ENCODE results near the gene SDHB.

SDHB gene

GRCh38 chr1:17053685-17054410 lies at the start of gene SDHB:
SDHB (minus strand) TSS chr1:17054032; CDS start chr1:17054019, 13 bp downstream.
- DNase-seq: peak; percentile 98

DNA sequence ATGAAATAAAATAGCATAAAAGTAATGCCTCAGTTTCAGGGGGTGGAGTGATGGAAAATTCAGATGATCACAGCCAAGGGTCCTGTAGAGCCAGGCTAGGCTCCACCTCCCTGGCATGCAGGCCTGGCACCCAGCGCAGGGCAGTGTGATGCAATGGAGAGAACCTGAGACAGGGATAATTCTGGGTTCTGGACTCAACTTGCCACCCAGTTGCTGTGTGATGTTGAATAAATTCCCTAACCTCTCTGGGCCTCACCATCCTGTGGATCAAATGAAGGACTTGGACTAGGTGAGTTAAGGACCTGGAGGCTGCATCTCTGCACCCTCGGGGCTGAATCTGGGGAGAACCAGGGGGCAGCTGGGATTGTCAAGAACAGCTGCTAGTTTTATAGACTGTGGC lies 48.4 kb upstream of the SDHB start:
- no peak for DNase-seq

GRCh38 chr1:17101261-17101660 lies 47.4 kb upstream of the SDHB start:
- no peak for DNase-seq

DNA sequence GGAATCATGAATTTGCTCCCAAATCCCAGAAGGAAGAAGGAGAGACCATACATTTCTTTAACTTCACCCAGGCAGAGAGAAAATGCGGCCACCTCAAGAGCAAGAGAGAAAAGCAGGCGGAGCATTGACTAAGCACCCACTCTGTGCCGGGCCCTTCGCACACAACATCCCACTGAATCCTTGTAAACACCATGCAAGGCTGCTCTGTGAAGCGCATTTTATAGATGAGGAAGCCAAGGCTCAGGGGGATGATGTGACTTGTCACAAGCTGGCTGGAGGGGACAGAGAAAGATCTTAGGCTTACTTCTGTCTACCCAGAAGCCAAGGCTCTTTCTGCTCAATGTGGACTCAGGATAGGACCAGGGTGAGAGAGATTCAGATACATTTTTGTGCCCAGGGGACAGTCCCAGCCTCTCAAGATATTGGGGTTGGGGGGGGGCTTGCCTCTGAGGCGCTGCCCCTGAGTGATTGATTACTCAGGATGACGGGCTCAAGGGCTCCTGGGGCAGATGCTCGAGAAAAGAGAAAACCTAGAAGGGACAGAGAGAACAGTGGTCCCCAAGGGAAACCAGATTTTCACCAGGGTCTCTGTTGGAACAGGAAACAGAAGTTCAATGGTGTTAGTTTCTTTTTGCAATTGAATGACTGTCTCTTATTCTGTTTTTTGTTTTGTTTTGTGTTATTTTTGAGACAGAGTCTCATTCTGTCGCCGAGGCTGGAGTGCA lies 45.9 kb upstream of the SDHB start:
- no peak for DNase-seq

DNA sequence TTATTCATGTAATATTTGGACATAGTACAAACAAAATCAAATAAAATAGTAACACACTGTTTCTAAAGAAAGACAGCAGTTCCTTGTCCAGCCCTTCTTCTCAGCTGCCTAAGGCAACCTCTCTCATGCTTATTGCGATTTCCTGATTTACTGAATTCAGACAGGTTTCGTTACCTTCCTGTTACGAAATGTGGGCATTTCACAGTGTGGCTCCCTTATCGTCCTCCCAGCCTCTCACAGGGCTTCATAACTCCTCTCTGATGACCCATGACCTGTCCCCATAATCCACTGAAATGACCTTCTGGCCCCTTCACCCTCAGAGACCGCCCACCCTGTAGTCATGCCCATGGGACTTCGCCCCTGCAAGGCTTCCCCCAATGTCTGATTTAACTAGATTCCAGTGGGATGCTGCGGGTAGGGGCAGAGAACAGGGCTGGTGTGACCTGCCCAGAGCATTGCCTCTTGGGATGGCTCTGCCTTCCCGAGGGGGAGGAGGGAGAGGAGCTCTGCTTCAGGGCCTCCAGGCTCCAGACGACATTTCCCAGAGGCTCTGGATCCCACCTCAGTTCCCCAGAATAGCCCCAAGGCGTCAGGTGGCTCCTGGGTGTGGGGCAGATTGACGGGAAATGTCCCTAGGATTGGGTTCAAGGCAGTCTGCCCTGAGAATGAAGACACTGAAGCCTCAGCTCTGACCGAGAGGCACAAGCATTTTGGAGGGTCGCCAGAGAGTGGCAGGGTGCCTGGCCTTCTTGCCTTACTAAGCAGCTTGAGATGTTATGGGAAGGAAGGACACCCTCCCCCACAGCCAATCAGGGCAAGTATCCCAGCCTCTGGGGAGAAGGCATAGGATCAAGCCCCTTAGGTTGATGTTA lies 44.9 kb upstream of the SDHB start:
- DNase-seq: peak; percentile 63

DNA sequence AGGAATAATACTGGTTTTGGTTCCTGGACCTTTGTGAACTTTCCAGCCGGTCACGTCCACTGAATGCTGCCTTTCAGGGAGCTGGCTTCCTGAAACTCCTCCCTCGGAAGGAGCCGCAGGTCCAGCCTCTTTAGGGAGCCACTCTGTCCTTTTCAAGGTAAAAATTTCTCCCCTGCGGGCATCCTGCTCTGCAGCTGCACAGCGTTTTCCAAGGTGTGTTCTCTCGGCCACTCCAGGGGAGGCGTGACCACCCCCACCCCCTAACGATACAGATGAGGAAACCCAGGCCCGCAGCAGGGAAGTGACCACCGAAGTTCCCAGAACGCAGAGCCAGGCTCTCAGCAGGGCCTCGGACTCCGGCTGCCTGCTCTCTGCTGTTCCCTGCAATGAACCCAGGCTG lies 44.0 kb upstream of the SDHB start:
- no peak for DNase-seq

- DNase-seq: no peak
These were observed 43.3 kb upstream of the SDHB start for GRCh38 chr1:17097147-17097546.

DNA sequence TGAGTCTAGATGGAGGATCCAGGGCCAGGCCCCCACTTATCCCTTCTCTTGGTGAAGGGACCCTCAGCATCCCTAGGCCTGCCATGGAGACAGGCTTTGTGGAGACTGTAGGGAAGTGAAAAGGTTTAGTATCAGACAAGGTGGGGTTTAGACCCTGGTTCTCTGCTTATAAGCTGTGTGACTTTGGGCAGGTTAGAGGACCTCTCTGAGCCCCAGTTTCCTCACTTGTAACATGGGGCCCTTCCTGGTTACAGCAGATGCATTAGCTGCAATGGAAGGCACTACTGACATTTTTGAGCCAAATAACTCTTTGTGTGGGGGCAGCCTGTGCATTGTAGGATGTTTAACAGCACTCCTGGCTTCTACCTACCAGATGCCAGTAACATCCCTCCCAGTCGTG lies 42.8 kb upstream of the SDHB start:
- DNase-seq: no peak

DNA sequence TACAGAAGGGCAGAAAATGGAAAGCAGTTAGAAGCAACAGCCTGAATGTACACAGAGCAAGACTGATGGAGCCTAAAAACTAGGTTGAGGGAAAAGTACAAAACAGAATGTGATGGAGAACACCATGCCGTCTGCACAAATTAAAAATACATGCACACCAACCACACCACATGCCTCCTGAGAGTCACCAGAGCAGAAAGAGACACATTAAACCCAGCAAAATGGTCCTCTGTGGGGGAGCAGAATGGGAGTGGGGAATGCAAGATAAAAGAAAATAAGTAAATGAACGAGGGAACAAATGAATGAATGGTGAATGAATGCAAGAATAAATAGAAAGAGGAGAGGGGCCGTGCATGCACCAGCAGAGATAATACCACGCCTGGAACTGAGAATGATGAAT lies 41.3 kb upstream of the SDHB start:
- DNase-seq: no peak

DNA sequence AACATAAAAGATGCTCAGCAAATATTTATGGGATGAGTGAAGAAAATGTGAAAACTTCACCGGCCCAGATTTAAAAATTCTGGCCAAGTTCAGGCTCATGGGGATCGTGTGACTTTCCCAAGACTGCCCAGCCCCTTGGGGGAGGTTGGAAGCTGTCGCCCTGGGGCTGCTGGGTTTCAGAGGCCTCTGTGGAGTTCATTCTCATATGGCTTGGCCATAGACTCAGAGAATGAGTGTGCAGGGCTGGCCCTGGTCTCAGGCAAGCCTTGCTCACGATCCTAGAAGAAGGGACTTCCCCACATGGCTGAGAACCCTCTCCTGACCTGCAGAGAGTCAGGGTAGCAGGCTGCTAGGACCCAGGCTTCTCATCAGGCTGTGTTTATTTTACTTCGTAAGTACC lies 40.8 kb upstream of the SDHB start:
- no peak for DNase-seq

DNA sequence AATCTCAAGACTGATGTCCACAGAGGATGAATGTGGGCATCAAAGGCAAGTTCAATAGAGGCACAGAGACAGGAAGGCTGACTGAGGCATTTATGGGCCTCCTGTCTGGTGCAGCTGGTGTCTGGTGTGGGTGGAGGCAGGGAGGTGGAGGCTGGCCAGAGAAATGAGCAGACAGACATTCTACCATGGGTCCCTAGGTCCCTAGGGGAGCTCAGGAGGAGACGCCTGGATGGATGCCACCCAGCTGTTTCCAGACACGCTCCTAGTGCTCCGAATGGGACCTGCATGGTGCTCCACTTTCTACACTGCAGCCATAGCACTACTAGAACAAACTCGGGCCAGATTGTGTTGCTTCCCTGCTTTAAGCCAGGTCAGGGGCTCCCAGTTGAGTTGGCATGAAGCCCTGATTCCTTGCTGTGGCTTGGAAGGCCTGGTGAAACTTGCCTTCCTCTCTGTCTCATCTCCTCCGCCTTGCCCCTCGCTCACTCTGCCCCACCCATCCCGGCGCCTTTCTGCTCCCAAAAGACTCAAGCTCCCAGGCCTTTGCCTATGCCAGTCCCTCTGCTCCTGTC lies 40.1 kb upstream of the SDHB start:
- no peak for DNase-seq

DNA sequence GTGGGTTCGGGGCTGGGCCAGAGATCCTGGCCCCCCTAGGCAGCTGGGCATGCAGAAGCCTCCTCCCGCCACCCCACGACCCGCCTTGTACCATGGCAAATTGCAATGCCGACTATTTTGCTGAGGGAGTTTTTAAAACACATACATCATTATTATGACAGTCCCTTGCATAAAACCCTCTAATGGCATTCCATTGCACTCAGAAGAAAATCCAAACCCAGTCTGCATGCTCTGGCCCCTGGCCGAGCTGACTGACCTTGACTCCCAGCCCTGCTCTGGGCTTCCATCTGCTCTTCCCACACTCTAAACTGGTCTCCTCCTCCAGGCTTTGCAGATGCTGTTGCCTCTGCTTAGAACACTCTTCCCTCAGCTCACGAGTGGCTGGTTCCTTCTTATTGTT lies 37.4 kb upstream of the SDHB start:
- DNase-seq: no peak

DNA sequence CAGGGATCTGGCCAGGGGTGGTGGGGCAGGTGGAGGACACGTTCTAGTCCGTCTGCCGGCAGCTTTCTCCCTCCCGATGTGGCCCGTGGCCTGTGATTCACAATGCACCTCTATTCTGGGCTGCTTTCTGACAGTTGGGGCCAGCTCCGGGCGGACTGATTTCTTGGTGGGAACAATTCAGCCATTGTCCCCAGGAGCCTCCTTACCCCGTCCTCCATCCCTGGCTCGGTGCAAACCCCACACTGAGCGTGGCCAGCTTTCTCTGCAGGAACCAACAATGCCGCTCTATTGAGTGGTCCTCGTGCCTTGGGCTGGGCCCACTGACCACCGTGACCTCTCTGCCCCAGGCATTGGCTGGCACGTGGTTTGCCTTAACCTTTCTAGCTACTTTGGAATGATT lies 35.7 kb upstream of the SDHB start:
- no peak for DNase-seq

DNA sequence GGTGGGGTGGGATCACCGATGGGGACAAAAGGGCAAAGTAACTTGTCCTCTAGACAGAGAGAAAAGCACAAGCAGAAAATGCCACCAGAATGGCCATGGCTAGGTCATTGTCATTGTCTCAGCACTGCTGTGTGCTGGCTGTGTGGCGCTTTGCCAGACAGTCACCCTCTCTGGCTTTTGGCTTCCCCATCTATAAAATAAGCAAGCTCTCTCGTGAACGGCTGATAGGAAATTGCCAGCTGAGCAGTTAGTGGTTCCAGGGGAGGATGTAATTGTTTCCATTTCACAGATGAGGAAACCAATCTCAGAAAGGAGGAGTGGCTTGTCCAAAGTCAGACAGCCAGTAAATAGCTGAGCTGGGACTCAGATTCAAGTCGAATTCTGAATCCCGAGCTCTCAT lies 32.9 kb upstream of the SDHB start:
- DNase-seq: peak; percentile 35

- DNase-seq: peak; percentile 52
These were observed 31.0 kb upstream of the SDHB start for GRCh38 chr1:17084787-17085186.

- no peak for DNase-seq
These were observed 28.9 kb upstream of the SDHB start for GRCh38 chr1:17082761-17083160.

- no peak for DNase-seq
These were observed 27.6 kb upstream of the SDHB start for GRCh38 chr1:17081439-17081838.

- DNase-seq: no peak
These were observed 27.0 kb upstream of the SDHB start for GRCh38 chr1:17080880-17081279.

- DNase-seq: no peak
These were observed 26.4 kb upstream of the SDHB start for GRCh38 chr1:17080085-17080759.

DNA sequence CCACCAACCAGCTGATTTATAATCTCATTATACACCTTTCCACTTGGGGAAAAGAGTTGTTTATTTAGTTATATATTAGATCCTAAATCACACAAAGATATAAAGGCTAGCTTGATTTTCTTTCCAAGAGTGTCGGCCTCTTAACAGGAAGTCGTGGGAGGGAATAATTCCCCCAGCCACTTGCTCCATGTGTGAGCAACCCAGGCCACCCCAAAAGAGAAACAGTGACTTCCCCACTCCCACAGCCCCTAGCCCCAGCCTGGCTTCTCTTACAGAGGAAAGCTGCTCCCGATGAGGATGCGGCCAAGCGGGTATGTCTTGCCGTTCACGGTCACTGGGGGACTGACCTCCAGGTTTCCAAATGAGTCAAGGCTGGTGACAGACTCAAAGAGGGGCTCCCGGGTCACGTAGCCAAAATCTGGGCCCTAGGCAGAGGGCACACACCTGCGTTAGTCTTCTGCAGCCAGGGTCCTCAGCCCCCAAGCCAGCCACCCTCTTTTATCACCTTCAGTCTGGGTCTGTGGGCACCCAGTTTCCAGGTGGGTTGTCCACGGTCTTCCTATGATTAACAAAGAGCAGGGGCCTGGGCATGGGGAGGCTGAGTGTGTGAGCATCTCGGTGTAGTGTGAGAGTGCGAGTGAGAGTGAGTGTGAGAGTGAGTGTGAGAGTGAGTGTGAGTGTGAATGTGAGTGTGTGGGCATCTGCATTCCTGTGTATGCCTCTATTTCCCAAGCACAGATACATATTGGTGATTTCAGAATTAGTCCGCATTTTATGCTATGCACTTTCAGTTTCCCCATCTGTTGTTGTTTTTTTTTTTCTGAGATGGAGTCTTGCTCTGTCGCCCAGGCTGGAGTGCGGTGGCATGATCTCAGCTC lies 25.4 kb upstream of the SDHB start:
- DNase-seq: no peak

GRCh38 chr1:17075470-17076255 lies 21.8 kb upstream of the SDHB start:
- DNase-seq: peak; percentile 74

Measured in hematopoietic multipotent progenitor cell treated with erythropoietin and hydrocortisone succinate and interleukin-3 and kit ligand, for 6 days (in vitro differentiated cells).